GM19395 (cell line): ENCODE measurements around the gene STOM.

Experiments used
- ATAC-seq: cut with Tn5 transposase; IDR thresholded peaks from one replicate; pipeline ENCODE4 v1.9.1; 2021; ENCODE audit warnings: mild to moderate bottlenecking, moderate library complexity; ENCODE audit not compliant: unreplicated experiment

Gene STOM

GRCh38 chr9:121323449-121324151 lies 46.5 kb downstream of the STOM start:
- no peak for ATAC-seq

GRCh38 chr9:121322737-121323448 lies 47.2 kb downstream of the STOM start:
- no peak for ATAC-seq

DNA sequence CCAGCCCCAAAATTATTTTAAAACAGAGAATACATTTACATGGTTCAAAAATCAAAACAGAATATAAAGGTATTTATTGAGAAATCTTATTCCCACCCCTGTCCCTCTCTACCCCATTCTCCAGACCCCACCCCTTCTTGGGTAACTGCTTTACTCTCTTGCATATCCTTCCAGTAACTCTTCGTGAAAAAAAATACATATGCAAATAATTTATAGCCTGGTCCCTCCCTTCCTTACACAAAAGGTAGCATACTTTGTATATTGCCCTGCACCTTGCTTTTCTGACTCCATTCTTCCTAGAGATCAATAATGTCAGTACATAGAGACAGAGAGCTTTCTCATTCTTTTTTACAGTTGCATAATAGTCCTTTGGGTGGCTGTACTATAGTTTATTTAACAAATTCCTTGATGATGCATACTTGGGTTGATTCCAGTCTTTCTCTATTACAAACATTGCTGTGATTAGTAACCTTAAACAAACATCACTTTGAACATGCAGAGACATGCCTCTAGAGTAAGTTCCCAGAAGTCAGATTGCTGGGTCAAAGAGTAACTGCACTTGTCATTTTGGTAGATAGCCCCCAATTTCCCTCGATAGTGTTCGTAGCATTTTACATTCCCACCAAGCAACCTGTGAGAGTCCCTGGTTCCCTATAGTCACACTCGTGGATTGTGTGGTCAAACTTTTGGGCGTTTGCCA lies 47.9 kb downstream of the STOM start:
- ATAC-seq = no peak

DNA sequence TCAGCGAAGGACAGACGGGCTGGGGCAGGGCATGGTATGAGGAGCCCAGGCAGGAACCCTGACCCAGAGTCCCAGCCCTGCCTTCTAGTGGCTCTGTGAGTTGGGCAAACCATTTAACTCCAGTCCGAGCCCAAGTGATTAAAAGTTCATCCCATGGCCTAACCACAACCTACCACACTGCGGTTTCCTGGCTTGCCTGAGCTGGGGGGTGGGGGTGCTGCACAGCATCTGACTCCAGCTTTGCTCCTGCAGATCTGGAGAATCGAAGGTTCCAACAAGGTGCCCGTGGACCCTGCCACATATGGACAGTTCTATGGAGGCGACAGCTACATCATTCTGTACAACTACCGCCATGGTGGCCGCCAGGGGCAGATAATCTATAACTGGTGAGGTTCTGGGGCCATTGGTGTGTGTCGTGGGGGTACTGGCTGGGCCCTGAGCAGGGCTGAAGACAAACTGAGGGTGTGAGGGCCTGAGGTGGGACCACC lies 49.0 kb downstream of the STOM start:
- ATAC-seq = no peak

- ATAC-seq = no peak
Measured at GRCh38 chr9:121319383-121319780, 50.7 kb downstream of the STOM start.

GRCh38 chr9:121318631-121319382 lies 51.2 kb downstream of the STOM start:
- no peak for ATAC-seq

- no peak for ATAC-seq
Measured at GRCh38 chr9:121317737-121318630, 52.1 kb downstream of the STOM start.

DNA sequence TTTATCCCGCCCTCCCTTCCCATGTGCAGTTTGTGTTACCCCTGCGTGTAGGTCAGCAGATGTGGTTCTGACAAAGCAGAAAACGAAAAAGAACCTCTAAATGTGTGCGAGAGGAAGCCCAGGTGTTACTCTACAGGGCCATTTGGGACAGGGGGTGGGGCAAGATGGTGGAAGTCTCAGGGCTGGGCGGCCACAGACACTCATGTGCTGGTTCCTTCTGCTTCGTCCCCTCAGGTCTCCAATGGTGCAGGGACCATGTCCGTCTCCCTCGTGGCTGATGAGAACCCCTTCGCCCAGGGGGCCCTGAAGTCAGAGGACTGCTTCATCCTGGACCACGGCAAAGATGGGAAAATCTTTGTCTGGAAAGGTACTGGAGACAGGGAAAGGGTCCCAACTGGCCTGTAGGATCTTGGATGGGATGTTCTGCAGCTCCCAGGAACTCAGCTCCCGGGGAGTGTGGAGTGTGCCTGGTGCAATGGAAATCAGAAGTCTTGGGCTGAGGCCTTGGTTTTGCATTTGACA lies 53.1 kb downstream of the STOM start:
- no peak for ATAC-seq

GRCh38 chr9:121316378-121316777 lies 53.7 kb downstream of the STOM start:
- no peak for ATAC-seq

GRCh38 chr9:121313458-121314152 lies 56.4 kb downstream of the STOM start:
- ATAC-seq = no peak

DNA sequence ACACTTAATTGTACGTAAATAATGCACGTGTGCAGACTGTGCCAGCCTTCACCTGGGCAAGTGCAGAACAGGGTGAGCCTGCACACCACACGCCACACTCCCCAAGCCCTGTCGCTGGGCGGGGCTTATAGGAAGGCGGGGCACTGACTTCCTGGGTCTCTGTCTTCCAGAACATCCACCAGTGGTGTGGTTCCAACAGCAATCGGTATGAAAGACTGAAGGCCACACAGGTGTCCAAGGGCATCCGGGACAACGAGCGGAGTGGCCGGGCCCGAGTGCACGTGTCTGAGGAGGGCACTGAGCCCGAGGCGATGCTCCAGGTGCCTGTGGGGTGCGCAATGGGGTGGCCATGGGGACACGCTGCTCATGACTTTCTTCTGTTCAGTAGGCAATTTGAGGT lies 57.9 kb downstream of the STOM start:
- ATAC-seq = no peak

GRCh38 chr9:121310571-121310970 lies 59.5 kb downstream of the STOM start:
- ATAC-seq = no peak

DNA sequence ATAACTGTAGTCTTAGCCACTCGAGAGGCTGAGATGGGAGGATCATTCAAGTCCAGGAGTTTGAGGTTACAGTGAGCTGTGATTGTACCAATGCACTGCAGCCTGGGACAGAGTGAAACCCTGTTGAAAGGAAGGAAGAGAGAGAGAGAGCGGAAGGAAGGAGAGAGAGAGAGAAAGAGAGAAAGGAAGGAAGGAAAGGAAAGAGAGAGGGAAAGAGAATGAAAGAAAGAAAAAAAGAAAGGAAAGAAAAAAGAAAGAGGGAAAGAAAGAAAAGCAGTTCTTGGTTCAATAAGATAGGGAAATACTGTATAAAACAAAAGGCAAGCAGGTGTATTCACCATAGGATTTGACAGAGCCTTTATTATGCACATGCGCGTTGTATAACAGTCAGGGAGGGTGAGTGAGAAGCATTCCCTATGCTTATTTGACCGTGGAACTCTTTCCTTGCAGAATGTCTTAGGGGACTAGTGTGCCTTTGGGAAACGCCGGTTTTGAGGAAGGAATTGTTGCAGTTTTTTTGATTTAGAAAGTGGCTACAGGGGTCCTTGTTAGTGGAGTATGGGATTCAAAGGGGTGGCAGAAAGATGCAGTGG lies 60.1 kb downstream of the STOM start:
- no peak for ATAC-seq

GRCh38 chr9:121309171-121309570 lies 60.9 kb downstream of the STOM start:
- no peak for ATAC-seq

- ATAC-seq = no peak
Measured at GRCh38 chr9:121308765-121309164, 61.3 kb downstream of the STOM start.

GRCh38 chr9:121307976-121308375 lies 62.1 kb downstream of the STOM start:
- ATAC-seq = no peak

DNA sequence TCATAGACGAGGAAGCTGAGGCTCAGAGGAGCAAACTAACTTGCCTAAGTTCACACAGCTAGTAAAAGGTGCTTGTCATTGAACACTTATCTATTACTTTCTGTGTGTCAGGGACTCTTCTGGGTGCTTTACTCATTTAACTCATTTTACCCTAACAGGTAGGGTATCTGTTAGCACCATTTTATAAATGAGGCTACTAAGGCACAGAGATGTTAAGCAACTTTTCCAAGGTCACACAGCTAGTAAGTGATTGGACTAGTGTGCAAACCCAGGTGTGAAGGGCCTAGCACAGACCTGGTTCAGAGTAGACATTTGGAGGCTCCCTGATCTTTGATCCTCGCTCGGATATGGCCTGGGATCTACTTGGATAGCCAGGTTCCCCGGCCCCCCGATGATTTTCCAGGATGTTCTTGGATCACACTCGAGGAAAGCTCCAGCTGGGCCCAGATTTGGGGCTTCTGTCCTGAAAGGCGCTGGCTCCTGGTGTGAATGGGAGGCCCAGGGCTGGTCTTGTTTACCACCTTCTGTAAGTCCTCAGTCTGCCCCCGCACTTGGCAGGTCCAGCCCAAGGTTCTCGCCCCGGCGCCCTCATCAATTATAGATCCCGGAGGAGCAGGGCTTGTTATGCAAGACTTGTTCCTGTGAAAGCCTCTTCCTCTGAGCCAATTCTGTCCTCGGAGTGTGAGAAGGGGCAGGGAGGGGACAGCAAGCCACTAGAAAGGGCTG lies 64.6 kb downstream of the STOM start:
- ATAC-seq = no peak

- ATAC-seq = no peak
Measured at GRCh38 chr9:121304707-121305106, 65.3 kb downstream of the STOM start.
